Nephron (organoid): ENCODE results near the gene OR51L1.

ENCODE experiments used
- H3K27ac Mint-ChIP-seq, 3 experiments: 2 replicates each; pipeline ENCODE4 v1.8.0; 2020; ENCODE audit warnings: mixed read lengths in 3 of 3, mild to moderate bottlenecking in 2 of 3, moderate library complexity in 1 of 3
- H3K27me3 Mint-ChIP-seq: 2 replicates; pipeline ENCODE4 v1.8.0; 2021; ENCODE audit warnings: low read depth, mild to moderate bottlenecking, moderate library complexity, mixed read lengths
- H3K36me3 Mint-ChIP-seq: 2 replicates; pipeline ENCODE4 v1.8.0; 2020; ENCODE audit warnings: low read depth, mixed read lengths
- H3K4me1 Mint-ChIP-seq: 2 replicates; pipeline ENCODE4 v1.8.0; 2020; ENCODE audit warnings: mixed read lengths
- H3K4me3 Mint-ChIP-seq, 3 experiments: 2 replicates each; pipeline ENCODE4 v1.8.0; 2020; ENCODE audit warnings: mild to moderate bottlenecking in 3 of 3, mixed read lengths in 3 of 3, moderate library complexity in 2 of 3
- H3K9me3 Mint-ChIP-seq: 2 replicates; pipeline ENCODE4 v1.8.0; 2020; ENCODE audit warnings: mixed read lengths
- CTCF ChIP-seq, 3 experiments: fragments of 200-600 bp; sonication (generic); IDR thresholded peaks; one replicate each; pipeline ENCODE4 v1.5.0; 2021; ENCODE audit warnings: antibody characterized with exemption in 3 of 3; ENCODE audit not compliant: unreplicated experiment in 3 of 3

Gene OR51L1

GRCh38 chr11:4975436-4975835 lies 19.2 kb upstream of the OR51L1 start:
- Mint-ChIP-seq H3K9me3 (peaks cover 2% of the 10 kb centered on the region), H3K36me3 (no peaks in the 10 kb centered on the region), H3K27me3 (no peaks in the 10 kb centered on the region), H3K4me1 (peaks cover 17% of the 10 kb centered on the region), H3K4me3 (no peak overlapping the region), H3K27ac (peak overlapping the region in 2 of 3 experiments; percentile 29 to 40)
- TF ChIP-seq CTCF (IDR thresholded peaks at IDR 0.05; ENCODE audit: unreplicated experiment in 3 of 3): no peak

- no peak overlapping the region for H3K4me3 Mint-ChIP-seq
- H3K27ac Mint-ChIP-seq: peak overlapping the region in 1 of 3 experiments; percentile 56
- H3K9me3 Mint-ChIP-seq: peaks cover 2% of the 10 kb centered on the region
- no peaks in the 10 kb centered on the region for H3K27me3 Mint-ChIP-seq
- H3K36me3 Mint-ChIP-seq: no peaks in the 10 kb centered on the region
- H3K4me1 Mint-ChIP-seq: peaks cover 17% of the 10 kb centered on the region
- TF ChIP-seq CTCF (IDR thresholded peaks at IDR 0.05; ENCODE audit: unreplicated experiment in 3 of 3): no peak
Observed at GRCh38 chr11:4979036-4979435, 15.6 kb upstream of the OR51L1 start.

GRCh38 chr11:4982678-4983077 lies 12.0 kb upstream of the OR51L1 start:
- no peak overlapping the region for H3K4me3 Mint-ChIP-seq
- H3K4me1 Mint-ChIP-seq: peaks cover 17% of the 10 kb centered on the region
- peaks cover 2% of the 10 kb centered on the region for H3K9me3 Mint-ChIP-seq
- no peaks in the 10 kb centered on the region for H3K36me3 Mint-ChIP-seq
- no peaks in the 10 kb centered on the region for H3K27me3 Mint-ChIP-seq
- peak overlapping the region in 1 of 3 experiments; percentile 7 for H3K27ac Mint-ChIP-seq
- no peak for TF ChIP-seq CTCF (IDR thresholded peaks at IDR 0.05; ENCODE audit: unreplicated experiment in 3 of 3)

GRCh38 chr11:4983841-4984240 lies 10.8 kb upstream of the OR51L1 start:
- Mint-ChIP-seq H3K4me3 (no peak overlapping the region), H3K9me3 (no peaks in the 10 kb centered on the region), H3K36me3 (no peaks in the 10 kb centered on the region), H3K27me3 (no peaks in the 10 kb centered on the region), H3K4me1 (peaks cover 15% of the 10 kb centered on the region), H3K27ac (peak overlapping the region; percentile 60 to 75 (median 69))
- TF ChIP-seq CTCF (IDR thresholded peaks at IDR 0.05; ENCODE audit: unreplicated experiment in 3 of 3): no peak

GRCh38 chr11:4991060-4991459 lies 3.6 kb upstream of the OR51L1 start:
- TF ChIP-seq CTCF (IDR thresholded peaks at IDR 0.05; ENCODE audit: unreplicated experiment in 3 of 3): peak in 2 of 3 experiments; percentile 20 to 25
- Mint-ChIP-seq H3K4me1 (no peaks in the 10 kb centered on the region), H3K27ac (no peak overlapping the region), H3K27me3 (no peaks in the 10 kb centered on the region), H3K9me3 (no peaks in the 10 kb centered on the region), H3K36me3 (no peaks in the 10 kb centered on the region), H3K4me3 (no peak overlapping the region)

- no peak overlapping the region for H3K4me3 Mint-ChIP-seq
- H3K36me3 Mint-ChIP-seq: no peaks in the 10 kb centered on the region
- H3K4me1 Mint-ChIP-seq: peaks cover 3% of the 10 kb centered on the region
- peak; percentile 74 to 81 (median 75) for TF ChIP-seq CTCF (IDR thresholded peaks at IDR 0.05; ENCODE audit: unreplicated experiment in 3 of 3)
- no peaks in the 10 kb centered on the region for H3K9me3 Mint-ChIP-seq
- H3K27me3 Mint-ChIP-seq: no peaks in the 10 kb centered on the region
- no peak overlapping the region for H3K27ac Mint-ChIP-seq
Observed at GRCh38 chr11:5004424-5005274, 10.0 kb downstream of the OR51L1 start.
